HepG2 (cell line): ENCODE measurements around the gene ZFR. TPM values are rescaled to one million over a fixed set of nuclear protein-coding genes. Genes with fewer than 3 reads are reported as not detected.
A peak's percentile ranks its signal among the peaks of the same experiment; 100 is the strongest.

ENCODE experiments used
- CAMTA2 ChIP-seq: sonication (generic); formaldehyde crosslinking; IDR thresholded peaks from 2 replicates; pipeline ENCODE4 v1.4.0; 2020; ENCODE audit warnings: mild to moderate bottlenecking, missing genetic modification reagents, borderline replicate concordance
- CREB1 ChIP-seq, 2 experiments: fragments of 450-650 bp in 1 of 2; IDR thresholded peaks; 2 replicates each; pipeline ENCODE4 v1.6.1; 2016 to 2017; ENCODE audit warnings: control low read depth in 1 of 2, mild to moderate bottlenecking in 1 of 2, missing compliant biosample characterization in 1 of 2, missing genetic modification characterization in 1 of 2
- DZIP1 ChIP-seq: sonication (generic); formaldehyde crosslinking; IDR thresholded peaks from 2 replicates; pipeline ENCODE4 v1.5.0; 2020; ENCODE audit warnings: mild to moderate bottlenecking, missing genetic modification reagents
- HOXA7 ChIP-seq: sonication (generic); formaldehyde crosslinking; IDR thresholded peaks from 2 replicates; pipeline ENCODE4 v1.8.1; 2022; ENCODE audit warnings: mild to moderate bottlenecking, missing genetic modification reagents, moderate library complexity
- KDM5B ChIP-seq: sonication (generic); formaldehyde crosslinking; IDR thresholded peaks from 2 replicates; pipeline ENCODE4 v1.4.0; 2020; ENCODE audit warnings: missing genetic modification reagents, mild to moderate bottlenecking, borderline replicate concordance
- LCORL ChIP-seq, 2 experiments: fragments of 450-650 bp in 1 of 2; sonication (generic) in 1 of 2; formaldehyde crosslinking in 1 of 2; IDR thresholded peaks; 2 replicates each; pipeline versions ENCODE4 v1.5.0 to v1.6.1; 2017 to 2020; ENCODE audit warnings: antibody characterized with exemption in 1 of 2, missing genetic modification reagents in 1 of 2
- ZFP82 ChIP-seq: sonication (generic); formaldehyde crosslinking; IDR thresholded peaks from 2 replicates; pipeline ENCODE4 v1.5.1; 2020; ENCODE audit warnings: mild to moderate bottlenecking, missing genetic modification reagents, borderline replicate concordance
- ZFP91 ChIP-seq: sonication (generic); formaldehyde crosslinking; IDR thresholded peaks from 2 replicates; pipeline ENCODE4 v1.9.0; 2022; ENCODE audit warnings: missing genetic modification reagents, mild to moderate bottlenecking, borderline replicate concordance
- ZMAT3 ChIP-seq: sonication (generic); formaldehyde crosslinking; conservative IDR thresholded peaks from 2 replicates; pipeline ENCODE4 v1.7.0; 2021; ENCODE audit warnings: missing genetic modification reagents
- ZNF333 ChIP-seq: sonication (generic); formaldehyde crosslinking; IDR thresholded peaks from 2 replicates; pipeline ENCODE4 v1.4.0; 2020; ENCODE audit warnings: mild to moderate bottlenecking, missing genetic modification reagents, borderline replicate concordance
- ZNF335 ChIP-seq: sonication (generic); formaldehyde crosslinking; IDR thresholded peaks from 2 replicates; pipeline ENCODE4 v1.4.0; 2020; ENCODE audit warnings: missing genetic modification reagents
- ZNF34 ChIP-seq: sonication (generic); formaldehyde crosslinking; IDR thresholded peaks from 2 replicates; pipeline ENCODE4 v1.4.0; 2020; ENCODE audit warnings: mild to moderate bottlenecking, missing genetic modification reagents, borderline replicate concordance
- ZNF615 ChIP-seq: sonication (generic); formaldehyde crosslinking; IDR thresholded peaks from 2 replicates; pipeline ENCODE4 v1.5.0; 2020; ENCODE audit warnings: mild to moderate bottlenecking, missing genetic modification reagents, borderline replicate concordance
- polyA plus RNA-seq, 8 experiments: library from polyadenylated mRNA; depleted of rRNA in 3 of 8; stranded (reverse) in 7 of 8; unstranded in 1 of 8; fragments of >200 nt; fragmentation: Illumina TruSeq in 4 of 8; extraction: Trizol in 4 of 8; gene quantifications; 2 replicates each; pipeline versions ENCODE4 v1.2.1 to v1.2.3, GENCODE V29; 2011 to 2016; ENCODE audit warnings: low read depth in 4 of 8, missing spikeins in 1 of 8, mixed read lengths in 1 of 8; ENCODE audit not compliant: insufficient read depth in 1 of 8
- total RNA-seq, 5 experiments: library from RNA; depleted of rRNA; stranded (reverse); fragments of >200 nt; fragmentation: Illumina TruSeq; extraction: Trizol; gene quantifications; 2 replicates each; pipeline ENCODE4 v1.2.3, GENCODE V29; 2016; ENCODE audit warnings: low read depth in 1 of 5
- TF ChIP-seq, protein P1 (sequence below): sonication (generic); formaldehyde crosslinking; IDR thresholded peaks from 2 replicates; pipeline ENCODE4 v1.8.0; 2022; ENCODE audit warnings: low read depth, missing genetic modification reagents
- TF ChIP-seq, protein P2 (sequence below): IDR thresholded peaks from 2 replicates; pipeline ENCODE4 v1.6.1; 2016; ENCODE audit warnings: low read depth, control low read depth
- TF ChIP-seq, protein P3 (sequence below): sonication (generic); formaldehyde crosslinking; IDR thresholded peaks from 2 replicates; pipeline ENCODE4 v1.9.0; 2021; ENCODE audit warnings: missing genetic modification reagents, borderline replicate concordance

The ZFR gene
- total and polyA plus RNA-seq, 2 of the 13 experiments (the other 11 are each of a cell fraction or from before 2014, with no cell fraction given) = 89.0 to 92.8 TPM

DNA sequence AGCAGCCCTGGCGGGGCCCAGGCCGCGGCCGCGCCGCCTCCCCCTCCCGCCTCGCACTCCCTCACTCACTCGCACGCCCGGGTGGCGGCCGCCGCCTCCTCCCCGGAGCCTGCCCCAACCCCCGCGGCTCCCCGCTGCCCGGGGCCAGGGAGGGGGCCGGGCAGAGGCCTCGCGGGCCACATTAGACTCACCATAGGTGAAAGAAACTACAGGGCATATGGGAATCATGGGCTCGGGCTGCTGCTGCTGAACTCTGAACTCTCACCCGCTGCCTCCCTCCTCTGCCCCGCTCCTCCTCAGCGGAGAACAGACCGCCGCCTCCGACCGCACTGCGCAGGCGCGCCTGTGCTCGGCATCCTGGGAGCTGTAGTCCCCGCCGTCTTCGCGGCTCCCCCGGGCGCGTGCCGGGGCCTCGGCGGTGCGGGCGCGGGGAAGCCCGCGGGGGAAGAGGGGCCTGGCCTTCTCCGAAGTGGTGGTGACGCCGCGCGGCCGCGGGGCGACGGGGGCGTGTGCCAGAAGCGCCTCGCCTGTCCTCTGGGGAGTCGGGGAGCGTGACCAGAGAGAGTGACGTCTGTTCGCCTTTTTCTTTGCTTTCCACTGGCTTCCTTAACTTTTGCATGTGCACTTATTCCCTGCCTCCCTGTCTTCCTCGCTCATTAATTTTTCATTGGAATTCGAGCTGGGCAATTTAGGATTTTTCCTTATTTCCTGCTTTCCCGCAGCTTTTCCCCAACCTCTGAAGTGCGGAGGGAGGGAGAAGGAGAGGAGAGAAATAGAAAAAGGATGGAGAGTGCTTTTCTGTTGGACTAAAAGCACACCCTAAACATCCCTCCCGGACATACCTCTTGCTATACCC is at the start of gene ZFR (continued):
- peak; percentile 85; the same call in 1 of the 2 replicates for TF ChIP-seq ZFP91 (CRISPR knock-in tag)
- TF ChIP-seq ZNF333 = no peak
- TF ChIP-seq DZIP1 (CRISPR knock-in tag) = no peak; the same call in 1 of the 2 replicates
- TF ChIP-seq, protein P1, sequence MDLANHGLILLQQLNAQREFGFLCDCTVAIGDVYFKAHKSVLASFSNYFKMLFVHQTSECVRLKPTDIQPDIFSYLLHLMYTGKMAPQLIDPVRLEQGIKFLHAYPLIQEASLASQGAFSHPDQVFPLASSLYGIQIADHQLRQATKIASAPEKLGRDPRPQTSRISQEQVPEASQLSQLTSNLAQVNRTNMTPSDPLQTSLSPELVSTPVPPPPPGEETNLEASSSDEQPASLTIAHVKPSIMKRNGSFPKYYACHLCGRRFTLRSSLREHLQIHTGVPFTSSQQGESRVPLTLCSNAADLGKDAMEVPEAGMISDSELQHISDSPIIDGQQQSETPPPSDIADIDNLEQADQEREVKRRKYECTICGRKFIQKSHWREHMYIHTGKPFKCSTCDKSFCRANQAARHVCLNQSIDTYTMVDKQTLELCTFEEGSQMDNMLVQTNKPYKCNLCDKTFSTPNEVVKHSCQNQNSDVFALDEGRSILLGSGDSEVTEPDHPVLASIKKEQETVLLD (CRISPR knock-in tag) = peak; percentile 26; the same call in 1 of the 2 replicates
- no peak for TF ChIP-seq CAMTA2 (CRISPR knock-in tag)
- peak; percentile 89; the same call in 1 of the 2 replicates for TF ChIP-seq ZFP82 (CRISPR knock-in tag)
- no peak for TF ChIP-seq CREB1 (IDR thresholded peaks at IDR 0.05)
- TF ChIP-seq CREB1 (CRISPR knock-in tag; IDR thresholded peaks at IDR 0.05) = no peak
- TF ChIP-seq, protein P2, sequence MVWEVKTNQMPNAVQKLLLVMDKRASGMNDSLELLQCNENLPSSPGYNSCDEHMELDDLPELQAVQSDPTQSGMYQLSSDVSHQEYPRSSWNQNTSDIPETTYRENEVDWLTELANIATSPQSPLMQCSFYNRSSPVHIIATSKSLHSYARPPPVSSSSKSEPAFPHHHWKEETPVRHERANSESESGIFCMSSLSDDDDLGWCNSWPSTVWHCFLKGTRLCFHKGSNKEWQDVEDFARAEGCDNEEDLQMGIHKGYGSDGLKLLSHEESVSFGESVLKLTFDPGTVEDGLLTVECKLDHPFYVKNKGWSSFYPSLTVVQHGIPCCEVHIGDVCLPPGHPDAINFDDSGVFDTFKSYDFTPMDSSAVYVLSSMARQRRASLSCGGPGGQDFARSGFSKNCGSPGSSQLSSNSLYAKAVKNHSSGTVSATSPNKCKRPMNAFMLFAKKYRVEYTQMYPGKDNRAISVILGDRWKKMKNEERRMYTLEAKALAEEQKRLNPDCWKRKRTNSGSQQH = peak; percentile 70; the same call in 1 of the 2 replicates
- peak; percentile 97 for TF ChIP-seq ZMAT3 (CRISPR knock-in tag)
- no peak for TF ChIP-seq LCORL (IDR thresholded peaks at IDR 0.05)
- no peak; the same call in 1 of the 2 replicates for TF ChIP-seq LCORL (CRISPR knock-in tag; IDR thresholded peaks at IDR 0.05)
- TF ChIP-seq, protein P3, sequence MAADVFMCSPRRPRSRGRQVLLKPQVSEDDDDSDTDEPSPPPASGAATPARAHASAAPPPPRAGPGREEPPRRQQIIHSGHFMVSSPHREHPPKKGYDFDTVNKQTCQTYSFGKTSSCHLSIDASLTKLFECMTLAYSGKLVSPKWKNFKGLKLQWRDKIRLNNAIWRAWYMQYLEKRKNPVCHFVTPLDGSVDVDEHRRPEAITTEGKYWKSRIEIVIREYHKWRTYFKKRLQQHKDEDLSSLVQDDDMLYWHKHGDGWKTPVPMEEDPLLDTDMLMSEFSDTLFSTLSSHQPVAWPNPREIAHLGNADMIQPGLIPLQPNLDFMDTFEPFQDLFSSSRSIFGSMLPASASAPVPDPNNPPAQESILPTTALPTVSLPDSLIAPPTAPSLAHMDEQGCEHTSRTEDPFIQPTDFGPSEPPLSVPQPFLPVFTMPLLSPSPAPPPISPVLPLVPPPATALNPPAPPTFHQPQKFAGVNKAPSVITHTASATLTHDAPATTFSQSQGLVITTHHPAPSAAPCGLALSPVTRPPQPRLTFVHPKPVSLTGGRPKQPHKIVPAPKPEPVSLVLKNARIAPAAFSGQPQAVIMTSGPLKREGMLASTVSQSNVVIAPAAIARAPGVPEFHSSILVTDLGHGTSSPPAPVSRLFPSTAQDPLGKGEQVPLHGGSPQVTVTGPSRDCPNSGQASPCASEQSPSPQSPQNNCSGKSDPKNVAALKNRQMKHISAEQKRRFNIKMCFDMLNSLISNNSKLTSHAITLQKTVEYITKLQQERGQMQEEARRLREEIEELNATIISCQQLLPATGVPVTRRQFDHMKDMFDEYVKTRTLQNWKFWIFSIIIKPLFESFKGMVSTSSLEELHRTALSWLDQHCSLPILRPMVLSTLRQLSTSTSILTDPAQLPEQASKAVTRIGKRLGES (CRISPR knock-in tag) = no peak
- TF ChIP-seq KDM5B (CRISPR knock-in tag) = peak; percentile 99
- no peak for TF ChIP-seq ZNF34
- TF ChIP-seq ZNF615 (CRISPR knock-in tag) = no peak
- no peak for TF ChIP-seq ZNF335 (CRISPR knock-in tag)
- no peak for TF ChIP-seq HOXA7
